ENCODE results near the gene ADARB2. TPM values are rescaled to one million over a fixed set of nuclear protein-coding genes. Genes with fewer than 3 reads are reported as not detected.

Gene ADARB2
- total RNA-seq, 4 donors from 2014 or later = 2.3 to 3.7 (median 2.6) TPM

DNA sequence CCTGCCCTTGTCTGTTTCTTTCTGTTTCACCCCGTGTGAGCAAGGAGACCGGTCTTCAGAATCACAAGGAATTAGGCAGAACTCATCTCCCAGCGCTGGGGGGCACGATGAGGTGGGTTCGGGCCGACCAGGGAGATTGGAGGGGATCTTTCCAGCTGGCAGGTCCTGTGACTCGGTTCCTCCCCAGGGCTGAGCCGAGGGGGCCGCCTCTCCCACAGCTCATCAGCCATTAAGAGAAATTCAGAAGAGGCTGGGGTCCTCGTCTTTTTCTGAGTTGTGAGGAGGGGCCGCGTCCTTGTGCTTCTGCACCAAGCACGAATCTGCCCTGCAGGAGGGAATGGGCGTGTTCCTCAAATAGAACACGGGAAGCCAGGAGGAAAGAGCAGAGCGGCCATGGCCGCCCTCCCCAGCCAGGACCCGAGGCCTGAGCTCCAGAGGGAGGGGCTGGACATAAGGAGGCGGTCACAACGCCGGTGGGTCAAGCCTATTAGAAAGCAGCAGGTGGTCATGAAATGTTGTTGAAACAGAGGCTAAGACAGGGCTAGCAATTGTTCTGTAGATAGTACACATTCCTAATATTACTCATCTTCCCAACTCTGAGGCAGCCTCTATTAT, 125.3 kb downstream of the ADARB2 start:
- TF ChIP-seq EP300 (IDR thresholded peaks at IDR 0.05) (no peak), POLR2AphosphoS5 (IDR thresholded peaks at IDR 0.05) (no peak), POLR2A (IDR thresholded peaks at IDR 0.05; ENCODE audit: low read depth) (no peak)
- TF ChIP-seq, protein P1, sequence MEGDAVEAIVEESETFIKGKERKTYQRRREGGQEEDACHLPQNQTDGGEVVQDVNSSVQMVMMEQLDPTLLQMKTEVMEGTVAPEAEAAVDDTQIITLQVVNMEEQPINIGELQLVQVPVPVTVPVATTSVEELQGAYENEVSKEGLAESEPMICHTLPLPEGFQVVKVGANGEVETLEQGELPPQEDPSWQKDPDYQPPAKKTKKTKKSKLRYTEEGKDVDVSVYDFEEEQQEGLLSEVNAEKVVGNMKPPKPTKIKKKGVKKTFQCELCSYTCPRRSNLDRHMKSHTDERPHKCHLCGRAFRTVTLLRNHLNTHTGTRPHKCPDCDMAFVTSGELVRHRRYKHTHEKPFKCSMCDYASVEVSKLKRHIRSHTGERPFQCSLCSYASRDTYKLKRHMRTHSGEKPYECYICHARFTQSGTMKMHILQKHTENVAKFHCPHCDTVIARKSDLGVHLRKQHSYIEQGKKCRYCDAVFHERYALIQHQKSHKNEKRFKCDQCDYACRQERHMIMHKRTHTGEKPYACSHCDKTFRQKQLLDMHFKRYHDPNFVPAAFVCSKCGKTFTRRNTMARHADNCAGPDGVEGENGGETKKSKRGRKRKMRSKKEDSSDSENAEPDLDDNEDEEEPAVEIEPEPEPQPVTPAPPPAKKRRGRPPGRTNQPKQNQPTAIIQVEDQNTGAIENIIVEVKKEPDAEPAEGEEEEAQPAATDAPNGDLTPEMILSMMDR (IDR thresholded peaks at IDR 0.05) = no peak
- DNase-seq (ENCODE audit: extremely low spot score) = no peak
- H3K4me1 ChIP-seq = peaks cover 0 to 7% (median 3%) of the 10 kb centered on the region in 4 donors
- no peak overlapping the region for H3K4me3 ChIP-seq
- H3K27ac ChIP-seq (replicated peaks in 1 of 4) = no peak overlapping the region
- peaks cover 0 to 74% (median 11%) of the 10 kb centered on the region in 4 donors for H3K27me3 ChIP-seq
- WGBS = 71% methylated on average over 19 of the region's 21 CpGs
- intact Hi-C loops (cut with DNase I) = no loop called here
- H3K9me3 ChIP-seq = no peaks in the 10 kb centered on the region
- H3K36me3 ChIP-seq = no peaks in the 10 kb centered on the region

DNA sequence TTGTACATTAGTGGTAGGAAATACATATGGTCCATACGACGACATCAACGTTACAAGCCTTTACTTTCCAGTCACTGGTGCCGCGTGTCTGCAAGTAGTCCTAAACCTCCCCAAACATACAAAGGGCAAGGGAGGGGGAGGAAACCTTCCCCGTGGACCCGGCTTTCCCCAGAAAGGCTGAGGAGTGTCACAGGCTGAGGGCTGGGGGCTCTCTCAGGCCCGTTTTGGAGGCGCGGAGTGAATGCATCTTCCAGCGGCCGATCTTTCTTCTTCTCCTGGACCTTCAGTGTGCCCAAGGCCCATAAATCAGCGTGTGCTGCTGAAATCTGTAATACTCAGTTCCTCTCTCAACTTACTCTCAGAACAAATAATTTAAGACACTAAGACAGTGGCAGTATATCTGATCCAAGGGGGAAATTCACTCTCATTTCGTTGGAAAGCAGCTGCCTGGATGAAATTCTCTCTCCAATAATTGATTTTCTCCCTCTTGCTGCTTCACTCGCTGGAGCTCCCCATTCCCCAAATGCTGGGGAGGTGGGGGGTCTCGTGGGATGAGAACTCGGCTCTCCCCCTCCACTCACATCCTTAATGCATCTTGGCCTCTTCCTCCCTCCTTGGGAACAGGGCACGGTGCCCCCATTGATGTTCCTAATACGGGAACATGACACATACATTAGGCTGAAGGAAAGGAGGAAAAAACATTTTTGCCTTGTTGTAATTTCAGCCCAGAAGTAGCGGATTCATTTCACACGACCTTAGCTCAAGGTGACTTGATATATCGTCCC, 126.1 kb downstream of the ADARB2 start:
- H3K27me3 ChIP-seq = peaks cover 0 to 72% (median 11%) of the 10 kb centered on the region in 4 donors
- intact Hi-C loops (cut with DNase I) = no loop called here

DNA sequence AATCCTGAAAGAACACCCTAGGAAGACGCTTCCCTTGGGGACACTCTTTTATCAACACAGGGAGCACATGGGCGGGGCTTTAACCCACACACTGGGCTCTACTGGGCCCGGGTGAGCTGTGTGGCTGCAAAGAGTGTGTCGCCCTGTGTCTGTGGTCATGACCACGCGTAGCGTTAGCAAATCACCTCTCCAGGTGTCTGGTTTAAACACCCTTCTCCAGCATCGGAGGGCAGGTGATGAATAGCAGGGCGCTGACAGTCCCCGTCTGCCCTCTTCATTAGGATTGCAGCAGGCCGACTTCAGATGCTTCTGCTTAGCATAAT, 127.7 kb downstream of the ADARB2 start:
- no peak for TF ChIP-seq POLR2AphosphoS5 (IDR thresholded peaks at IDR 0.05)
- TF ChIP-seq, protein P1 (IDR thresholded peaks at IDR 0.05) = no peak
- TF ChIP-seq POLR2A (IDR thresholded peaks at IDR 0.05; ENCODE audit: low read depth) = no peak
- no peak for TF ChIP-seq EP300 (IDR thresholded peaks at IDR 0.05)

More for the DNA sequence above, 126.1 kb downstream of the ADARB2 start:
- Histone ChIP-seq H3K9me3 (no peaks in the 10 kb centered on the region), H3K4me3 (no peak overlapping the region), H3K27ac (replicated peaks in 1 of 4) (no peak overlapping the region), H3K4me1 (peaks cover 0 to 7% (median 3%) of the 10 kb centered on the region in 4 donors), H3K36me3 (no peaks in the 10 kb centered on the region)
- no peak for TF ChIP-seq POLR2A (IDR thresholded peaks at IDR 0.05; ENCODE audit: low read depth)
- no peak for TF ChIP-seq EP300 (IDR thresholded peaks at IDR 0.05)
- no peak for TF ChIP-seq POLR2AphosphoS5 (IDR thresholded peaks at IDR 0.05)
- TF ChIP-seq, protein P1 (IDR thresholded peaks at IDR 0.05) = no peak
- WGBS = 70% methylated on average over 22 of the region's 22 CpGs
- no peak for DNase-seq (ENCODE audit: extremely low spot score)

DNA sequence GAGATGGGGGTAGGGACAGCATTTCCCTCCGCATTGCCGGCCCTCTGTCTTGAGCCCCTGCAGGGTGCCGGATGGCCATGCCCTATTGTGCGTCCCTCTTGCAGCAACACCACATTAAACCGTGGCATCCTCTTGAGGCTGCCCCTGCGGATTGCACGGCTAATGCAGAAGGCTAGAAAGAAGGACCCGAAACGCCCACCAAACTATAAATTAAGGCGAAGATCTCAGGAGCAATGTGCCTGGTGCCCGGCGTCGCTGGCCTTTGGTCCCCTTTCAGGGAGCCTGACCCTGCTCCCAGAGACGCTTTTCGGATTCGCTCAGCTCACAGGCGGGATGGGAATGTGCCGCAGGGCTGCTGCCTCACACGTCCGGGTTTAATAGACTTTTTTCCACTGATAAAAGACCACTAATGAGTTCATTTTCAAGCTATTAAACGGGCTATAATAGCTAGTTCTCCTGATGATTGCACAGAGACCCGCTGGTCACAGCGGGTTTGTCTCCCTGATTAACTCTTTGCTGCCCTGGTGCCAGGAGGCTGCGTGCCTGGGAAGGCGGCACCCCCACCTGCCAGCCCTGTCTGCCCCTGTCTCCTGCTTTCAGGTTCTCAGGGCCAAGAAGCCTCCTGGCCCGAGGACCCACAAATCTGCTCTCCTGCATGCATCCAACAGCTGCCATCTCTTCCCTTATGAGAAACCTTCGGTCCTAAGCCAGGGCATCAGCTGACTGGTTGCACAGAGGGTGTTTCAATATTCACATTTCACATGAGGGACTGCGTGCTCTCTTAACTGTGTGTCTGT, 128.3 kb downstream of the ADARB2 start:
- H3K27me3 ChIP-seq = peaks cover 0 to 66% (median 11%) of the 10 kb centered on the region in 4 donors
- H3K9me3 ChIP-seq = no peaks in the 10 kb centered on the region
- intact Hi-C loops (cut with DNase I) = no loop called here

More for the DNA sequence above, 127.7 kb downstream of the ADARB2 start:
- DNase-seq (ENCODE audit: extremely low spot score) = no peak
- H3K4me1 ChIP-seq = peaks cover 0 to 7% (median 3%) of the 10 kb centered on the region in 4 donors
- no peak overlapping the region for H3K4me3 ChIP-seq
- H3K27me3 ChIP-seq = peaks cover 0 to 66% (median 11%) of the 10 kb centered on the region in 4 donors
- H3K36me3 ChIP-seq = no peaks in the 10 kb centered on the region
- intact Hi-C loops (cut with DNase I) = no loop called here
- H3K9me3 ChIP-seq = no peaks in the 10 kb centered on the region
- no peak overlapping the region for H3K27ac ChIP-seq (replicated peaks in 1 of 4)
- WGBS = 59% methylated on average over 11 of the region's 11 CpGs

More for the DNA sequence above, 128.3 kb downstream of the ADARB2 start:
- Histone ChIP-seq H3K36me3 (no peaks in the 10 kb centered on the region), H3K27ac (replicated peaks in 1 of 4) (no peak overlapping the region), H3K4me1 (peaks cover 0 to 7% (median 3%) of the 10 kb centered on the region in 4 donors), H3K4me3 (no peak overlapping the region)
- DNase-seq (ENCODE audit: extremely low spot score) = no peak
- 24% methylated on average over 27 of the region's 28 CpGs for WGBS
- TF ChIP-seq, protein P1 (IDR thresholded peaks at IDR 0.05) = no peak
- TF ChIP-seq POLR2A (IDR thresholded peaks at IDR 0.05; ENCODE audit: low read depth) (no peak), EP300 (IDR thresholded peaks at IDR 0.05) (no peak), POLR2AphosphoS5 (IDR thresholded peaks at IDR 0.05) (no peak)

Measured in esophagus muscularis mucosa (tissue), 4 donors.